Measurements from ENCODE around the gene TNS2.

The TNS2 gene

DNA sequence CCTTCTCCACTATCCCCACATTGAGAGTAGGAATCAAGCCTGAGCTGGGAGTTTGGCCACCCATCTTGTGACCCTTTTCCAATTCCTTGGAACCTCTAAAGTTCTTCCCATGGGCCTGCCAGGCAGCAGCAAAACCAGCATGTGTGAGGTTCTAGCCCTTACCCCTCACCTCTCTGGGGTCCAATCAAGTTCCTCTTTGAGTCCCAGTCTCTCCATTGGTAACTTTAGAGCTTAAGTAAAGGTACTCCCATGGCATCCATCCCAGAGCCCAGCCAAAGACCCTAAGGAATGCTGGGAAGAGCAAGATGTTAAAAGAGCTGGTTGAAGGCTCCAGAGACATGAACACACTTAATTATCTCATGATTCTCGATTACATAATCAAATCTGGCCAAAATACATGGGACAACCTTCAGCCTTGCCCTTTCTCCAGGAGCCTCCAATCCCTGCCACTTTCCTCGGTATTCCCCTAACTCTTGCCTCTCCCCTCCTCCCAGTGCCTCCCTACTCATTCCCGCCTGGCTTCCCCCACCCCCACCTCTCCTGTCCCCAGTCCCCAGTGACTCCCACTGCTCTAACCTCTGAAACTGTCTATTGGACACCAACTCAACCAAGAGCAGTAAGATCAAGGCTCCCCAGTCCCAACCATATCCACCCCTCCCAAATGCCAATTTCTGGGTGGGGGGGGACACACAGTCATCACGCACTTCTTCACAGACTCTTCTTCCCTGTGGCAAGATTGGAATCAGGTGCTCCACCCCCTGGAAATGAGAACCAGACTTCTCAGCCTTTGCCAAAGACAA is 4.8 kb upstream of the TNS2 start:
- no peak for DNase-seq

GRCh38 chr12:53045696-53046045 is 4.2 kb upstream of the TNS2 start:
- DNase-seq, result no peak

GRCh38 chr12:53046655-53047220 is 3.1 kb upstream of the TNS2 start:
- no peak for DNase-seq

DNA sequence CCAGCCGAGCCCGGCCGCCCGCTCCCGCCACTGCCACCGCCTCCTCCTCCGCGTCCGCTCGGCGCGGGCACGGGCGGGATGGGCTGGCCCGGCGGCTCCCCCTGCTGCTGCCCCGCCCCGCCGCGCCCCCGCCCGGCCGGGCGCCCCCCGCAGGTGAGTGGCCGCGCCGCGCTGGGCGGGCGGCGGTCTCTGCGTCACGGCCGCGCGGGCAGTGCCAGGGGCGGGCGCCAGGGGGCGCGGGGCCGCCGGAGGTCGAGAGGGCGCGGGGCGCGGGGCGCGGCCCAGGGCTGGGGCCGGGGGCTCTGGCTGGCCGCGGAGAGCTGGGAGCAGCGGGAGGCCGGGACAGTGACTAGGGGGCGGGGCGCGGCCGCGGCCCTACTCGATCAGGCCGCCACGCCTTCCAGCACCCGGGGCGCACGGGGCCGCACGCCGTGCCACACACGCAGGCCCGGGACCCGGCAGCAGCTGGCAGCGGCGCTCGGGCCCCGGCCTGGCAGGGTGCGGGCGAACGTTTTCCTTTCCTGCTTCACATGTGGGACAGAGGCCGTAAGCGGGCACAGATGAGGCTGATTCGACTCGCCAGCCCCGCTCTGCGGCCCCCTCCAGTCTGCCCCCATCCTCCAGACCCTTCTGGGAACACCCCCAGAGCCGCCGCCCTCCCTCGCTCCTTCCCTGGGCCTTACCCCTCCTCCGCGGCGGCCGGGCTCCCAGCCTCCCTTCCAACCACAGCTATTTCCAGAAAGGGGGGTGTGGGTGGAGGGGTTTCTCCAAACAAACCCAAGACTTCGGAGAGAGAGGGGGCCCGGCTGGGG is 2.4 kb upstream of the TNS2 start:
- no peak for DNase-seq

GRCh38 chr12:53048033-53048779 is 1.7 kb upstream of the TNS2 start:
- no peak for DNase-seq

DNA sequence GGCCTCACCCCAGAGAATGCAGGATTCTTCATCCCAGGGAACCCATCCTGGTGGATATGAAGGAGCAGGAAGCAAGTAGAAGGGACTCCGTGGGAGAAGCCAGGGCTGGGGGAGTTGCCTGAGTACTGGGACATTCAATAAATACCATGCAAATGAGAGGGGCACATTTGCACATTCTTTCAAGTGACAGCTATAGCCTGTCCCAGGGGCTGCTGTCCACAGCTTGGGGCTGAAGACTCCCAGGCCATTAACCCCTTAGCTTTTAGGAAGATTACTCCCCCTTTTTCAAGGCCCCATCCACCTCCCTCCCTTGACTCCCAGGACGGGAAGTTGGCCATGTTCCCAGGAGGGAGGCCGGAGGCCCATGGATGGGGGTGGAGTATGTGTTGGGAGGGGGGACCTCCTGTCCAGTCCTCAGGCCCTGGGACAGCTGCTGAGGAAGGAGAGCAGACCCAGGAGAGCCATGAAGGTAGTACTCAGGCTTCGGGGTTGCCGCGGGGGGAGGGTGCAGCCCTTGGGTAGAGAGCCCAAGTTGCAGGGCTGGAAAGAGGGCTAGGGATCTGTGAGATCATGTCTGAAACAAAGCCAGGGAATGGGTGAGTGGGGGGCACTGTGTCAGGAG is 974 bp upstream of the TNS2 start:
- DNase-seq, result no peak

DNA sequence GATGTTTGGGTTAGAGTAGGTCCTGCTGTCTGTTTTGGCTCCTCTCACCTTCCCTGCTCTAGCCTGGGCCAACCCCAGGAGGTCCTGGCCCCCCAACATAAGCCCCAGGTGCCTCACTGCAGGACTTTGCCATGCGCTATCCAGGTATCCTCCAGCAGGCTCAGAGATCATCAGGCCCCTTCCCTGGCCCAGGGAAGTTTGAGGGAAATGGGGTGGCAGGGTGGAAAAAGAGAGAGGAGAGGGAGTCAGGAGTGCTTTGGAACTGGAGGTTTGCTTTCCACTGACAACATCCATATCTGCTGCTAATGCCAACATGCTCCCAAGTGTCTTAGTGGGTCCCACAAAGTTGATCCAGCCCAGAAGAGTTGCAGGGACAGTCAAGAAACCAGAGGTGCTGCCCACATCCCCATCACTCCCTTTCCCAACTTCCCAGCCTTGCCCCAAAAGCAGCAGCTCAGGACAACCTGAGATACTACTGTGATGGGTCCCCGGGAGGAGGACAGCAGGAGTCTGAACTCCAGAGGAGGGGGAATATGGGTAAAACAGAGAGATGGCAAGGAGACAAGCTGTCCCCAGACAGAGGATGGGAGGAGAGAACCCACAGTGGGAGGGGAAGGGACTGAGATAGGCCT is 677 bp downstream of the TNS2 start:
- DNase-seq, result no peak

DNA sequence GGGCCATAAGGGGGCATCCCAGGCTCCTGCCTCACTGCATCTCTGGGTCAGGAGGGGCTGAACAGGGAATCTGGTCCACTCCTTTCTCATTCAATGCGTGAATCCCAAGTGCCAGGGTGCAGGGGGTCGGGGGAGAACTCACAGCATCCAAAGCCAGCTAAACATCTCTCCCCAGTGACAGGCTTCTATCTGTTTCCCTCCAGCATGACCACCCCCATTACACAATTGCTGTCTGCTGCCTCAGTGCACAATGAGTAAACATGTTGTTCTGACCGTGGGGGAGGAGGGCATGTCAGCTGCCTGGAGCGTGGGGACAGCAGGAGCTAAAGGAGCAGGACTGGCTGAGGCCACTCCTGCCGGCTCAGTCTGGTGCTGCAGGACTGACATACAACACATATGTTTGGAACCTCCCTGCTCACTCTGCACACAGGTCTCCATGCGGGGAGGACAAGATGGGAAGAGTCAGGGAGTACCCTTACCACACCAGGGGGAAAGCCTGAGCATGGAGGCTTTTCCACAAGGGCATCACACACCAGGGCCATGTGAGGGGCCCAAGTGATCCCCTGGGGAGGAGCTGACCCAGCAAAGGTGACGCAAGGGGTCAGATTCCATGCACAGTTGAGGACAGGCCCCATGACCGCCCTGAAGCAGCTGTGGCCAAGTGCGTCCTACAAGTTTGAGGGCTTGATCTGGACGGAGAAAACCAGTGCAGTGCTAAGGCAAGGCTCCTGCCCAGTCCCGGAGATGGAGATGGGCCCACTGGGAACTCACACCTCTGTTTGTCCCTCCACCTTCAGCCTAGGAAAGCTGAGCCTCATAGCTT is 1.4 kb downstream of the TNS2 start:
- DNase-seq, result no peak

DNA sequence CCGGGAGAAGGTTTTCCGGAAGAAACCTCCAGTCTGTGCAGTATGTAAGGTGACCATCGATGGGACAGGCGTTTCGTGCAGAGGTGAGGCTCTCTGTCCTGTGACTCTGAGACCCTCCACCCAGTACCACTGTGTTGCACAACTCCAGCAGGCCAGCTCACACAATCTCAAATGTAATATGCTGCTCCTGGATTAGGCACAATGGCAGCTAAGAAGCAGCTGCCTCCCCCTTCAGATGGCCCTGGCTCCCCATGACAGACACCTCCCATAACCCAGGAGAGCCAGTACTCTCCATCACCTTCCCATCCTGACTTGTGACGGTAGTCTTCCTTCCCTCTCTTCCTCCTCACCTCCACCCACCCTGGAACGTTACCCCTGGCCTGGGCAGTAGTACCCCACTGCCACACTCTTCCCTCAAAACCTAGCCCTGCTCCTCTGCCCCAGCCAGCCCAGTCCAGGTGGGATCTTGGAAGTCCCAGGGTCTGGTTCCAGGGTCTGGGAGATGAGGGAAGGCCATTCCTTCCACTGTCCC is 2.1 kb downstream of the TNS2 start:
- no peak for DNase-seq

GRCh38 chr12:53052419-53053217 is 2.8 kb downstream of the TNS2 start:
- DNase-seq, result no peak

DNA sequence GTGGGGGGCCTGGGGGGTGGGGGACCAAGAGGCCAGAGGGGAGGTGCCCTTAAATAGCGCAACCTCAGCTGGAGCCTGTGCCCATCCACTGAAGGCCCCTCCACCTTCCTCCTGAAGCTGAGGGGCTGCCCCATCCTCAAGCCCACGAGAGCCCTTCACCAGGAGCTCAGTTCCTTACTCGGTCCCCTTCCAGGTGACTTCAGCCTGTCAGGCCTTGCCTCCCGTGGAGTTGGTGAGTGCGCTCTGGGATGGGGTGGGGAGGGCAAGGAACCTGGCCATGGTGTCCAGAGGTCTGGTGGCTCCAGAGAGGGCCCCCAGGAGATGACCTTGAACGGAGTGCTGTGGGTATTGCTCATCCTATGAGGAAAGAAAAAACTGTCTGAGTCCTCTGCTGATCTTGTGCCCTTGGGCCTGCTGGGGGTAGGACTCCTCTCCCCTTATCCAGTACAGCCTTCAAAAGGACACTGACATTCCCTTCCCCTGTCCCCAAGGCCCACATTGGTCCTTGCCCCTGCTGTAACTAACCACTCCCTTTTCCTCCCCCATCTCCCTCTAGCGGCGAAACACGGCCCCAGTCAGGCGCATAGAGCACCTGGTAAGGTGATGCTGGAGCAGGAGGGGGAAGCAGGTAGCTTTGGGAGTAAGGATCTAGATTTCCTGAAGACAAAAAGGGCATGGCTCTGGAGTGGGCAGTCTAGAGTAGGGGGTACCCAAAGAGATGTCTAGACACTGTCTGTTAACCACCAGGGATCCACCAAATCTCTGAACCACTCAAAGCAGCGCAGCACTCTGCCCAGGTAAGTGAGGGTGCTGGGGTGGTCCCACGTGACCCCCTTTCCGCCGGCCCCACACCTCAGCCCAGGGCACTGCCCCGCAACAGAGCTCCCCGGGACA is 3.6 kb downstream of the TNS2 start:
- no peak for DNase-seq

DNA sequence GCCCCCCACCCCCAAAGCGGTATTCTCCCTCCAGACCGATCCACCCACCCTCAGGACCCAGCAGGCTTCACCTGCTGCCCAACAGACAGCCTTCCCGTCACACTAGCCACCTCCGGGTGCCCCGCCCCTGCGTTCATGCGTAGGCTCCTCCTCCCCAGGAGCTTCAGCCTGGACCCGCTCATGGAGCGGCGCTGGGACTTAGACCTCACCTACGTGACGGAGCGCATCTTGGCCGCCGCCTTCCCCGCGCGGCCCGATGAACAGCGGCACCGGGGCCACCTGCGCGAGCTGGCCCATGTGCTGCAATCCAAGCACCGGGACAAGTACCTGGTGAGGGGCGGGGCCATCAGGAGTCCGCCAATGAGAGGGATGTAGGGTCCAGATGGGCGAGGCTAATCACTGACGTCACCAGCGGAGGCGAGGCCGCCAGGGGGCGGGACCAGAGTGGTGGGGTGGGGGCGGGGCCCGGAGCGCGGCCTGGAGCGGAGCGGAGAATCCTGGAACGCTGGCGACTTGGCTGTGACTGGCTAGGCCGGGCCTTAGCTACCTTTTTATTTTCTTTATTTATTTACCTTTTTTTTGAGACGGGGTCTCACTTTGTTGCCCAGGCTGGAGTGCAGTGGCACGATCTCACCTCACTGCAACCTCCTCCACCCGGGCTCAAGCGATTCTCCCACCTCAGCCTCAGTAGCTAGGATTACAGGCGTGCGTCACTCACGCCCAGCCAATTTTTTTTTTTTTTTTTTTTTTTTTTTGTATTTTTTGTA is 4.4 kb downstream of the TNS2 start:
- DNase-seq, result no peak

GRCh38 chr12:53055471-53056266 is 5.8 kb downstream of the TNS2 start:
- DNase-seq, result no peak

GRCh38 chr12:53056296-53056695 is 6.4 kb downstream of the TNS2 start:
- DNase-seq, result no peak

- no peak for DNase-seq
Measured at GRCh38 chr12:53056901-53057300, 7.0 kb downstream of the TNS2 start.

GRCh38 chr12:53057816-53058500 is 8.1 kb downstream of the TNS2 start:
- no peak for DNase-seq
